ENCODE data around the gene PEDS1. TPM values are rescaled to one million over a fixed set of nuclear protein-coding genes. Genes with fewer than 3 reads are reported as not detected.

The PEDS1 gene
- total RNA-seq, 1 donor from 2014 or later, result 9.5 TPM

DNA sequence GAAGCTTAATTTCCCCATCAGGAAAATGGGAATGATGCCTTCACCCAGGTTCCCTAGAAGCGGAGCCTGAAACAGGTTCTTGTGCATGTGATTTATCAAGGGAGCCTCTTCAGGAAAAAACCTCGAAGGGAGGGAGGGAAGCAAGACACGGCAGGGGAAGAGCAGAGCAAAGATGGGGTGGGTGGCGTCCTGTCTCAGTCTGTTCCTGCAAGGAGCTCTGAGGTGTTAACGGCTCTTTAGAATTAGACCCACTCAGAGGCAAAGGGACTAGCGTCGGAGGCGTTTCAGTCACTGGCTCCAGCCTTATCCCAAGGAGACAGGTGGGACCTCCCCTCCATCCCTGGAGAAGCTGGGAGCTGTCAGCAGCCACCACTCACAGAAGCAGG lies 25.0 kb downstream of the PEDS1 start:
- no peak for TF ChIP-seq EZH2 (IDR thresholded peaks at IDR 0.05)
- no peak for TF ChIP-seq EZH2phosphoT487 (IDR thresholded peaks at IDR 0.05)
- Histone ChIP-seq H3K9ac (no peak overlapping the region), H3K4me1 (no peaks in the 10 kb centered on the region), H3K4me3 (no peak overlapping the region), H3K36me3 (no peaks in the 10 kb centered on the region), H2AFZ (replicated peaks) (no peak overlapping the region), H3F3A (ENCODE audit: low read depth) (no peaks in the 10 kb centered on the region), H3K4me2 (no peak overlapping the region), H3K9me3 (ENCODE audit: low read depth) (no peaks in the 10 kb centered on the region), H3K27me3 (no peaks in the 10 kb centered on the region), H3K27ac (no peak overlapping the region), H3K79me2 (ENCODE audit: low read depth) (no peaks in the 10 kb centered on the region), H4K20me1 (ENCODE audit: low read depth) (no peaks in the 10 kb centered on the region)
- Mint-ChIP-seq H3K27me3 (ENCODE audit: insufficient read depth, low read depth) (peaks cover 4% of the 10 kb centered on the region), H3K4me1 (no peaks in the 10 kb centered on the region), H3K27ac (no peak overlapping the region), H3K4me3 (no peak overlapping the region), H3K36me3 (peaks cover 28% of the 10 kb centered on the region), H3K9me3 (no peaks in the 10 kb centered on the region)
- no peak for DNase-seq (ENCODE audit: low spot score)

DNA sequence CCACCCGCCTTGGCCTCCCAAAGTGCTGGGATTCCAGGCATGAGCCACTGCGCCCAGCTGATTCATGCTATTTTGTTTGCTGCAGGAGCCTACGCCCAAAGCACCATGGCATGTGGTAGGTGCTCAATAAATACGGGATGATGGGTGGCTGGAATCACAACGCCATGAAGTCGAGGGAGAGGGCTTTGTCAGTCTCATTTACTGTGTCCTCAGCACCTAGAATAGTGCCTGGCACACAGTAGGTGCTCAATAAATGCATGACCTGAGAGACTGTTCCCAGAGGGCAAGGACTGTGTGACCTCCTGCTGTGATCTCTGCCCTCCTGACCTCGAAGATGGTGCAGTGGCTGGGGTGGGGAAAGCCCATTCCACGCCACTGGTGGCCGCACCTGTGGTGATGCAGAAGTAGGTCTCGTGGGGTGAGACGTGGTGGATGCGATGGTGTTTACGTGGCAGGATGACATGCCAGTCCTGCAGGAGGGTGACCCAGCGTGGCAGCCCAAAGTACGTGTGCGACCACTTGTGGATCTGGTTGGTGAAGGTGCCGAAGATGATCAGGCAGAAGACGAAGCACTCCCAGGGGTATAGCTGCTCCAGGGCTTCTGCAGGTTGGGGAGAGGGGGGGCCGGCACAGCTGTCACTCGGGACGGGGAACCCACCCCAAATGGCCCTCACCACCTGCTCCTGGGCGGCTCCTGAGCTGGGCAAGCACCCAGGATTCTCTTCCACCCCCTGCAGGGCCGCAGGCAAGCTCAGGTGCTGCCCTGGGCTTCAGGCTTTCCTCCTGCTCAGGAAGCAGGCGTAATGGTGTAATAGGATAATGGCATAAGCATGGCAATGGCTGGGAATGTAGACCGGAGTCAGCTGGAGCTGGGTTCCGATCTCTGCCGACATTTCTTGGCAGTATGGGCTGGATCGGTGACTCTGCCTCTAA lies 25.7 kb downstream of the PEDS1 start:
- H3K36me3 ChIP-seq, result no peaks in the 10 kb centered on the region
- no peak overlapping the region for H3K4me3 ChIP-seq
- Mint-ChIP-seq H3K27ac (no peak overlapping the region), H3K4me1 (no peaks in the 10 kb centered on the region), H3K27me3 (ENCODE audit: insufficient read depth, low read depth) (peaks cover 4% of the 10 kb centered on the region), H3K9me3 (no peaks in the 10 kb centered on the region), H3K4me3 (no peak overlapping the region), H3K36me3 (peaks cover 31% of the 10 kb centered on the region)
- no peak overlapping the region for H3K9ac ChIP-seq
- no peaks in the 10 kb centered on the region for H3F3A ChIP-seq (ENCODE audit: low read depth)
- no peak overlapping the region for H3K4me2 ChIP-seq
- H3K79me2 ChIP-seq (ENCODE audit: low read depth), result no peaks in the 10 kb centered on the region
- H3K27ac ChIP-seq, result no peak overlapping the region
- no peaks in the 10 kb centered on the region for H3K4me1 ChIP-seq
- DNase-seq (ENCODE audit: low spot score), result no peak
- no peak overlapping the region for H2AFZ ChIP-seq (replicated peaks)
- TF ChIP-seq EZH2phosphoT487 (IDR thresholded peaks at IDR 0.05), result no peak
- no peak for TF ChIP-seq EZH2 (IDR thresholded peaks at IDR 0.05)
- TF ChIP-seq, protein P1, sequence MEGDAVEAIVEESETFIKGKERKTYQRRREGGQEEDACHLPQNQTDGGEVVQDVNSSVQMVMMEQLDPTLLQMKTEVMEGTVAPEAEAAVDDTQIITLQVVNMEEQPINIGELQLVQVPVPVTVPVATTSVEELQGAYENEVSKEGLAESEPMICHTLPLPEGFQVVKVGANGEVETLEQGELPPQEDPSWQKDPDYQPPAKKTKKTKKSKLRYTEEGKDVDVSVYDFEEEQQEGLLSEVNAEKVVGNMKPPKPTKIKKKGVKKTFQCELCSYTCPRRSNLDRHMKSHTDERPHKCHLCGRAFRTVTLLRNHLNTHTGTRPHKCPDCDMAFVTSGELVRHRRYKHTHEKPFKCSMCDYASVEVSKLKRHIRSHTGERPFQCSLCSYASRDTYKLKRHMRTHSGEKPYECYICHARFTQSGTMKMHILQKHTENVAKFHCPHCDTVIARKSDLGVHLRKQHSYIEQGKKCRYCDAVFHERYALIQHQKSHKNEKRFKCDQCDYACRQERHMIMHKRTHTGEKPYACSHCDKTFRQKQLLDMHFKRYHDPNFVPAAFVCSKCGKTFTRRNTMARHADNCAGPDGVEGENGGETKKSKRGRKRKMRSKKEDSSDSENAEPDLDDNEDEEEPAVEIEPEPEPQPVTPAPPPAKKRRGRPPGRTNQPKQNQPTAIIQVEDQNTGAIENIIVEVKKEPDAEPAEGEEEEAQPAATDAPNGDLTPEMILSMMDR (IDR thresholded peaks at IDR 0.05), result no peak
- H3K27me3 ChIP-seq, result no peaks in the 10 kb centered on the region
- H3K9me3 ChIP-seq (ENCODE audit: low read depth), result no peaks in the 10 kb centered on the region
- no peaks in the 10 kb centered on the region for H4K20me1 ChIP-seq (ENCODE audit: low read depth)

DNA sequence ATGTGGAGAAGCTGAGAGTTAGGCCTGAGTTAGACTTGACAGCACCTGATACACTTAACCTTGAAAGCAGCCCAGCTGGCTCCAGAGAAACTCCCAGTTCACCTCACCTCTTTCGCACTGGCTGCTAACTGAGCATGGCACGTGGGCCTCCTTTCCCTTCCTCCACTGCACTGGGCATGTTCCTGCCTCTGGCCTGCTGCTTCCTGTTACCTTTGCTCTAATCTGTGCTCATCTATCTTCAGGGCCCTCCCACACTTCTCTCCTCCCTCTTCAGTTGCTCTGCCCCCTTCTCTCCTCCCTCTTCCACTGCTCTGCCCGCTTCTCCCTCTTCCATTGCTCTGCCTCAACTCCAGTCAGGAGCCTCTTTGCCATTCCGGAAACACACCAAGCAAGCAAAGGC lies 26.9 kb downstream of the PEDS1 start:
- H3K9me3 Mint-ChIP-seq, result no peaks in the 10 kb centered on the region
- TF ChIP-seq, protein P1 (IDR thresholded peaks at IDR 0.05), result no peak
- no peak for TF ChIP-seq EZH2 (IDR thresholded peaks at IDR 0.05)
- no peak for TF ChIP-seq EZH2phosphoT487 (IDR thresholded peaks at IDR 0.05)
- H3K27ac ChIP-seq, result no peak overlapping the region
- H3K36me3 Mint-ChIP-seq, result peaks cover 37% of the 10 kb centered on the region
- H3K27me3 ChIP-seq, result no peaks in the 10 kb centered on the region
- H3K4me1 Mint-ChIP-seq, result no peaks in the 10 kb centered on the region
- no peak for DNase-seq (ENCODE audit: low spot score)
- H3K4me3 Mint-ChIP-seq, result no peak overlapping the region
- no peaks in the 10 kb centered on the region for H3K9me3 ChIP-seq (ENCODE audit: low read depth)
- H3K36me3 ChIP-seq, result no peaks in the 10 kb centered on the region
- no peak overlapping the region for H2AFZ ChIP-seq (replicated peaks)
- H3K4me3 ChIP-seq, result no peak overlapping the region
- H3K79me2 ChIP-seq (ENCODE audit: low read depth), result no peaks in the 10 kb centered on the region
- H3K27ac Mint-ChIP-seq, result no peak overlapping the region
- no peaks in the 10 kb centered on the region for H4K20me1 ChIP-seq (ENCODE audit: low read depth)
- H3K4me1 ChIP-seq, result no peaks in the 10 kb centered on the region
- peaks cover 7% of the 10 kb centered on the region for H3F3A ChIP-seq (ENCODE audit: low read depth)
- no peak overlapping the region for H3K4me2 ChIP-seq
- no peak overlapping the region for H3K9ac ChIP-seq
- H3K27me3 Mint-ChIP-seq (ENCODE audit: insufficient read depth, low read depth), result peaks cover 4% of the 10 kb centered on the region

DNA sequence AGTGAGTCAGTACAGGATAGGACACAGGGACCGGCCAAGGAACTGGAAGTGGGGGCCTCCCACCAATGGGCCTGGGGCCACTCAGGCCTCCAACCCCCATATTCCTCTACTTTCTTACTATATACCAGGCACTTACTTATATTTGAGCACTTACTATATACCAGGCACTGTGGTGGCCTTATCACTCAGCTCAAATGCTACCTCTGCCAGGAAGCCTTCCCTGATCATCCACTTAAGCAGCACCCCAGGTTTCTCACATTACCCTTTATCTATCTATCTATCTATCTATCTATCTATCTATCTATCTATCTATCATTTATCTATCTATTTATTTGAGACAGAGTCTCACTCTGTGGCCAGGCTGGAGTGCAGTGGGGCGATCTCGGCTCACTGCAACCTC lies 28.2 kb downstream of the PEDS1 start:
- no peaks in the 10 kb centered on the region for H3K4me1 Mint-ChIP-seq
- no peak overlapping the region for H3K27ac Mint-ChIP-seq
- H3K4me3 ChIP-seq, result no peak overlapping the region
- H3K4me1 ChIP-seq, result no peaks in the 10 kb centered on the region
- H2AFZ ChIP-seq (replicated peaks), result no peak overlapping the region
- H3K4me3 Mint-ChIP-seq, result no peak overlapping the region
- H3K9me3 ChIP-seq (ENCODE audit: low read depth), result no peaks in the 10 kb centered on the region
- no peaks in the 10 kb centered on the region for H4K20me1 ChIP-seq (ENCODE audit: low read depth)
- no peak overlapping the region for H3K9ac ChIP-seq
- H3K36me3 Mint-ChIP-seq, result peaks cover 29% of the 10 kb centered on the region
- peaks cover 4% of the 10 kb centered on the region for H3K27me3 Mint-ChIP-seq (ENCODE audit: insufficient read depth, low read depth)
- no peak overlapping the region for H3K4me2 ChIP-seq
- no peak overlapping the region for H3K27ac ChIP-seq
- no peak for DNase-seq (ENCODE audit: low spot score)
- peaks cover 15% of the 10 kb centered on the region for H3F3A ChIP-seq (ENCODE audit: low read depth)
- no peaks in the 10 kb centered on the region for H3K36me3 ChIP-seq
- TF ChIP-seq EZH2 (IDR thresholded peaks at IDR 0.05) (no peak), EZH2phosphoT487 (IDR thresholded peaks at IDR 0.05) (no peak)
- TF ChIP-seq, protein P1 (IDR thresholded peaks at IDR 0.05), result no peak
- no peaks in the 10 kb centered on the region for H3K9me3 Mint-ChIP-seq
- H3K79me2 ChIP-seq (ENCODE audit: low read depth), result no peaks in the 10 kb centered on the region
- H3K27me3 ChIP-seq, result no peaks in the 10 kb centered on the region
